HEK293T (cell line): ENCODE measurements around the gene C3.

ENCODE experiments used
- ARNT ChIP-seq: fragments of 450-650 bp; IDR thresholded peaks from 2 replicates; pipeline ENCODE4 v1.6.1; 2017; ENCODE audit warnings: mild to moderate bottlenecking
- CTBP1 ChIP-seq: fragments of 450-650 bp; IDR thresholded peaks from 2 replicates; pipeline ENCODE4 v1.6.1; 2016; ENCODE audit warnings: borderline replicate concordance

GRCh38 chr19:6720369-6721137 is at the start of gene C3:
- no peak for TF ChIP-seq CTBP1
- TF ChIP-seq ARNT = no peak
